ENCODE data around the gene TSPAN1.

DNA sequence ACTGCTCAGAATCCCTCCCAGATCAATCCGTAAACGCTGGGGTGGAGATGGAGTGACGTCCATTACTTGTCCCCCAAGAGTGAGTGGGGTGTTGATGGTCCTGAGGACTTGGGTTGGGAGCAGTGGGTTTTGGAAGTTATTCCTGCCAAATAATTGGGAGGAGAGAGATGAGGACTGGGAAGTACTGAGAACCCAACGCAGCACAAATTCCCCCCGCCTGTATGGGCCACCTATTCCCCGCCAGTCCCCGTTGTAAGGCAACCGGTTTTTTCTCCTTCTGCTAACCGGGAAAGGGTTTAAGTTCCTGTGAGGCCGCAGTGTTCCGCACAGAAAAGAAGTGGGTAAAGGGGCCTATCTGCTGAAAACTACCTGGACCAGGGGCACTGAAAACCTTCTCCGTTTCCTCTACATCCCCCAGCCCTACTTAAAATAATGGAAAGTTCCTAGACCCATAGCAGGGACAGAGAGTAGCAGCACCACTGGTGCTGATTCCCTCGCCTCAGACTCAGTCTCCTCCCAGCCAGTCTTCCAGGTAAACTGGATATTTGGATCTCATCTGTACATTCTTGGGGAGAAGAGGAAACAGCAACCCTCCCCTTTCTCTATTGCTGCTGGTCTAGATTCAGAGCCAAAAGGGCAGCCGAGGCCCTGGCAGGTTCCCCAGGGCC is 29.0 kb downstream of the TSPAN1 start:
- TF ChIP-seq, protein P1, sequence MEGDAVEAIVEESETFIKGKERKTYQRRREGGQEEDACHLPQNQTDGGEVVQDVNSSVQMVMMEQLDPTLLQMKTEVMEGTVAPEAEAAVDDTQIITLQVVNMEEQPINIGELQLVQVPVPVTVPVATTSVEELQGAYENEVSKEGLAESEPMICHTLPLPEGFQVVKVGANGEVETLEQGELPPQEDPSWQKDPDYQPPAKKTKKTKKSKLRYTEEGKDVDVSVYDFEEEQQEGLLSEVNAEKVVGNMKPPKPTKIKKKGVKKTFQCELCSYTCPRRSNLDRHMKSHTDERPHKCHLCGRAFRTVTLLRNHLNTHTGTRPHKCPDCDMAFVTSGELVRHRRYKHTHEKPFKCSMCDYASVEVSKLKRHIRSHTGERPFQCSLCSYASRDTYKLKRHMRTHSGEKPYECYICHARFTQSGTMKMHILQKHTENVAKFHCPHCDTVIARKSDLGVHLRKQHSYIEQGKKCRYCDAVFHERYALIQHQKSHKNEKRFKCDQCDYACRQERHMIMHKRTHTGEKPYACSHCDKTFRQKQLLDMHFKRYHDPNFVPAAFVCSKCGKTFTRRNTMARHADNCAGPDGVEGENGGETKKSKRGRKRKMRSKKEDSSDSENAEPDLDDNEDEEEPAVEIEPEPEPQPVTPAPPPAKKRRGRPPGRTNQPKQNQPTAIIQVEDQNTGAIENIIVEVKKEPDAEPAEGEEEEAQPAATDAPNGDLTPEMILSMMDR (conservative IDR thresholded peaks at IDR 0.05; ENCODE audit: low read depth, low read length): no peak
- TF ChIP-seq EZH2 (IDR thresholded peaks at IDR 0.05; ENCODE audit: borderline replicate concordance, low read depth, low read length, poor library complexity, severe bottlenecking): no peak
